Activated CD8-positive, alpha-beta T cell treated with anti-CD3 and anti-CD28 coated beads for 36 hours (primary cell): ENCODE measurements around the gene BAIAP3. TPM values are rescaled to one million over a fixed set of nuclear protein-coding genes. Genes with fewer than 3 reads are reported as not detected.

Experiments
- ATAC-seq: fragments of 200-7000 bp; cut with Tn5 transposase; one replicate; pipeline ENCODE4 v1.10.0; 2021; ENCODE audit warnings: mild to moderate bottlenecking, moderate library complexity
- CTCF ChIA-PET: fragments of 350-600 bp; sonication (Branson Sonifier 250); formaldehyde crosslinking; loops from one replicate; lab custom pipeline; 2021; ENCODE audit warnings: antibody characterized with exemption; lab: Charles Lee
- POLR2A ChIA-PET: fragments of 350-600 bp; sonication (Branson Sonifier 250); formaldehyde crosslinking; loops from one replicate; lab custom pipeline; 2021; ENCODE audit warnings: antibody characterized with exemption; lab: Charles Lee
- DNase-seq: peaks from one replicate; pipeline ENCODE4 v3.0.0-alpha.2; 2020
- H3K27ac Mint-ChIP-seq: one replicate; pipeline ENCODE4 v1.8.0; 2021; ENCODE audit warnings: mild to moderate bottlenecking, mixed read lengths
- H3K27me3 Mint-ChIP-seq: one replicate; pipeline ENCODE4 v1.8.0; 2021; ENCODE audit warnings: mixed read lengths
- H3K36me3 Mint-ChIP-seq: one replicate; pipeline ENCODE4 v1.8.0; 2021; ENCODE audit warnings: low read depth, mixed read lengths
- H3K4me1 Mint-ChIP-seq: one replicate; pipeline ENCODE4 v1.8.0; 2021; ENCODE audit warnings: low read depth, mixed read lengths
- H3K4me3 Mint-ChIP-seq: one replicate; pipeline ENCODE4 v1.8.0; 2021; ENCODE audit warnings: mild to moderate bottlenecking, moderate library complexity, mixed read lengths
- H3K9me3 Mint-ChIP-seq: one replicate; pipeline ENCODE4 v1.8.0; 2021; ENCODE audit warnings: mixed read lengths
- CTCF ChIP-seq: fragments of 200-600 bp; IDR thresholded peaks from one replicate; pipeline ENCODE4 v1.8.0; 2022; ENCODE audit warnings: antibody characterized with exemption, mild to moderate bottlenecking
- intact Hi-C: fragments of 100-400 bp; cut with micrococcal nuclease; formaldehyde crosslinking; loops from one replicate; pipeline ENCODE4 v1.10.0; 2022
- total RNA-seq, 2 experiments: library from RNA; stranded (reverse); gene quantifications; one replicate each; pipeline ENCODE4 v1.2.3, GENCODE V29; 2021

BAIAP3 gene
- total RNA-seq, 2 experiments from 2014 or later, result 0.27 to 0.68 TPM

- POLR2A ChIA-PET, result interaction anchor here (1.0 kb wide), 1 partner anchor 15 kb away, joined by 4 read pairs; no protein-coding TSS in a partner anchor
- no peak overlapping the region for H3K27ac Mint-ChIP-seq
Observed at GRCh38 chr16:1333854-1334700, 632 bp downstream of the BAIAP3 start.

GRCh38 chr16:1334739-1335138 is 1.3 kb downstream of the BAIAP3 start:
- ChIA-PET POLR2A (interaction anchor here (1.0 kb wide), 1 partner anchor 16 kb away, joined by 4 read pairs; no protein-coding TSS in a partner anchor), CTCF (interaction anchor here (1.9 kb wide), 1 partner anchor 34 kb away, joined by 7 read pairs; no protein-coding TSS in a partner anchor)
- Mint-ChIP-seq H3K27ac (no peak overlapping the region), H3K4me1 (peaks cover 13% of the 10 kb centered on the region), H3K9me3 (no peaks in the 10 kb centered on the region), H3K4me3 (no peak overlapping the region), H3K36me3 (no peaks in the 10 kb centered on the region), H3K27me3 (peaks cover 18% of the 10 kb centered on the region)
- TF ChIP-seq CTCF, result no peak
- DNase-seq (no peak), ATAC-seq (no peak)
- intact Hi-C loops, result no loop called here

More at GRCh38 chr16:1333854-1334700, 632 bp downstream of the BAIAP3 start:
- CTCF ChIA-PET, result no interaction called here
- intact Hi-C loops, result no loop called here
- no peak overlapping the region for H3K4me3 Mint-ChIP-seq
- ATAC-seq, result no peak
- no peaks in the 10 kb centered on the region for H3K36me3 Mint-ChIP-seq
- DNase-seq, result no peak
- no peaks in the 10 kb centered on the region for H3K9me3 Mint-ChIP-seq
- H3K27me3 Mint-ChIP-seq, result peaks cover 18% of the 10 kb centered on the region
- TF ChIP-seq CTCF, result no peak
- peaks cover 13% of the 10 kb centered on the region for H3K4me1 Mint-ChIP-seq

- CTCF ChIA-PET, result interaction anchor here (1.9 kb wide), 1 partner anchor 35 kb away, joined by 7 read pairs; no protein-coding TSS in a partner anchor
- Mint-ChIP-seq H3K36me3 (no peaks in the 10 kb centered on the region), H3K9me3 (no peaks in the 10 kb centered on the region), H3K27me3 (peaks cover 18% of the 10 kb centered on the region), H3K4me3 (no peak overlapping the region), H3K4me1 (peaks cover 13% of the 10 kb centered on the region), H3K27ac (no peak overlapping the region)
- DNase-seq, result no peak
- intact Hi-C loops, result no loop called here
- POLR2A ChIA-PET, result interaction anchor here (1.0 to 1.1 kb wide), 2 partner anchors 16 to 21 kb away, joined by 4 read pairs; no protein-coding TSS in a partner anchor
- ATAC-seq, result no peak
- TF ChIP-seq CTCF, result no peak
Observed at GRCh38 chr16:1335211-1335971, 1.9 kb downstream of the BAIAP3 start.

GRCh38 chr16:1335996-1336395 is 2.6 kb downstream of the BAIAP3 start:
- intact Hi-C loops, result no loop called here
- Mint-ChIP-seq H3K4me3 (no peak overlapping the region), H3K36me3 (no peaks in the 10 kb centered on the region), H3K27me3 (peaks cover 18% of the 10 kb centered on the region), H3K9me3 (no peaks in the 10 kb centered on the region), H3K27ac (no peak overlapping the region), H3K4me1 (peaks cover 13% of the 10 kb centered on the region)
- CTCF ChIA-PET, result interaction anchor here (0.9 to 1.9 kb wide), 3 partner anchors 9 to 35 kb away, joined by 4 to 7 read pairs (median 5); no protein-coding TSS in a partner anchor
- ATAC-seq (no peak), DNase-seq (no peak)
- no peak for TF ChIP-seq CTCF
- POLR2A ChIA-PET, result interaction anchor here (1.0 to 1.1 kb wide), 2 partner anchors 12 to 22 kb away, joined by 3 to 4 read pairs; no protein-coding TSS in a partner anchor
